HG03280 (cell line): ENCODE results near the gene BPHL.
"Not testable (repeated sequence)": the region's sequence is repeated elsewhere in the genome, so short reads cannot be mapped to it uniquely, and the experiment has no call there.

Experiments used
- ATAC-seq: cut with Tn5 transposase; IDR thresholded peaks from one replicate; pipeline ENCODE4 v1.9.1; 2021; ENCODE audit warnings: mild to moderate bottlenecking, moderate library complexity; ENCODE audit not compliant: unreplicated experiment

Gene BPHL

GRCh38 chr6:3176562-3177355 is 58.2 kb downstream of the BPHL start:
- ATAC-seq: no peak

DNA sequence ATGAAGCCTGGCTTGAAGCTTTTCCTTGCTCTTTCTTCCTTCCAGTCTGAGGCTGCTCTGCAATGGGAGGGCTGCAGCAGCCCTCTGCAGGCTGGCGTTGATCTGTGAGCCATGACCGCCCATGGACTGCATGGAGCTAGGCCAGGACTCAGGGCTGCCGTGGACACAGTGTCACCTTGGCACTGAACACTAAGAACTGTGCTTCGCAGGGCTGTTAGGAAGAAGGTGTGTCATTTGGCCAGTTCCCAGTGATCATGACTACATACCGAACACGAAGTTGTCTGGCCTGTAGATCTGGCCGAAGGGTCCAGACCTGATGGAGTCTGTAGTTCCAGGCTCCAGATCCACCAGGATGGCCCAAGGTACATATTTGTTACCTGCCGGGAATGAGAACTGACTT is 60.2 kb downstream of the BPHL start:
- ATAC-seq: not testable (repeated sequence)

- ATAC-seq: not testable (repeated sequence)
Measured at GRCh38 chr6:3179945-3180344, 61.4 kb downstream of the BPHL start.

- ATAC-seq: no peak
Measured at GRCh38 chr6:3181105-3181504, 62.6 kb downstream of the BPHL start.

GRCh38 chr6:3183066-3183465 is 64.6 kb downstream of the BPHL start:
- ATAC-seq: no peak

- no peak for ATAC-seq
Measured at GRCh38 chr6:3186974-3187382, 68.5 kb downstream of the BPHL start.

GRCh38 chr6:3188262-3188661 is 69.8 kb downstream of the BPHL start:
- ATAC-seq: no peak

- ATAC-seq: not testable (repeated sequence)
Measured at GRCh38 chr6:3189192-3189591, 70.7 kb downstream of the BPHL start.

DNA sequence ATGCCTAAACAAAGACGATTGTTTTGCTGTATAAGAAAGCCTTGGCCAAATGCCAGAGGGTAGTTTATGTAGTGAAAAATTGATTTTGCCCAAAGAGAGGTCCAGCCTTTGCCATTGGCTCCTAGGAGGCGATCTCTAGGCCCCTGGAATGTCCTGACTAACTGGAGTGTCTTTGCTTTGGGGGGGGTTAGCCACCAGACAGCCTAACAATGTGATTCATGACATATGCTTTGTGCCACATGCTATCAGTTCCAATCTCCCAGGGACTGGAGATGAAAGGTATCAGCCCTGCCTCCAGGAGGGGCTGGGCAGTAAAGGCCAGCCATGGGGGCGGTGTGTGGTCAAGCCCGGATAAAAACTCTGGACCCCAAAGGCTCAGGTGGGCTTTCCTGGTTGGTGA is 71.5 kb downstream of the BPHL start:
- no peak for ATAC-seq

DNA sequence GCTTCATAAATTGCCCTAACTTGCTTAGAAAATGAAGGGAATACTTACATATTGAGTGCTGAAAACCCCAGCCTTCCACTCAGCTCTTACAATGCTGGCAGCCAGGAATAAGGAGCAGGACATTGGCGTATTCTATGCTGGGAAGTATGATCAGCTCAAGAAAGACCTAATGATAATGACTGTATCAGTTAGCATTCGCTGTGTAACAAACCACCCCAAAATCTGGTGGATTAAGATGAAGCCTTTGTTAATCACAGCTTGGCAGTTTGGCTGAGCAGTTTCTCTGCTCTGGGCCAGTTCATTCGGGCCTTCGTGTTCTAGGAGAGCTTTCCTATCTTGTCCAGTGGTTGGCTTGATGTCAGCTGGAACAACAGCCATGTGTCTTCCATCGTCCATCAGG is 72.3 kb downstream of the BPHL start:
- no peak for ATAC-seq

- no peak for ATAC-seq
Measured at GRCh38 chr6:3193102-3193849, 74.8 kb downstream of the BPHL start.

- no peak for ATAC-seq
Measured at GRCh38 chr6:3194535-3195419, 76.3 kb downstream of the BPHL start.

DNA sequence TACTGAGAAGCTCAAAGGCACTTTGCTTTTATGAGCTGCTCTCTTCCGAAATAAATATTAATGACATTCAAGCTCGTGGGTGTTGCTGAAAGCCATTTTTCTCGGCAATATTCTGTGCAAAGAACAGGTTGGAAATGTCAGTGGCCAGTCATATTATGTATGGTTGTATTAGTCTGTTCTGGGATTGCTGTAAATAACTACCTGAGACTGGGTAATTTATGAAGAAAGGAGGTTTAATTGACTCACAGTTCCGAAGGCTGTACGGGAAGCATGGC is 76.8 kb downstream of the BPHL start:
- no peak for ATAC-seq

GRCh38 chr6:3195695-3196497 is 77.4 kb downstream of the BPHL start:
- no peak for ATAC-seq

DNA sequence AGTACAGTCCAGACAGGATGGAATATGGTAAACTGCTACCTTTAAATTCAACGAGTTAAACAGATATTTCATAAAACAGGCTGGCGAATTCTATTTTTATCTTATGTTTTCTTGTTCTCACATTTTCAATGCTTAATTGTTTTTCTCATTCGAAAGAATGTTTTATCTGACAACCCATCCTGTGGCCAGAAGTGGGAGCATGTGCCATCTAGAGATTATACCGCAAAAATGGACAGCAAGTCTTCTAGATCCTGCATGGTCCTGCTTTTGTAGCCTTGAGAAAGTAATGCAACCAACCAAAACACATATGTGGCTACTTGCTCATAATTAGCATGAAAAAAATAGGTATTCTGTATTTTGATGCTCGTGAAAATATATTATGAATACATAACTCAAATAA is 78.3 kb downstream of the BPHL start:
- ATAC-seq: no peak

GRCh38 chr6:3197734-3198133 is 79.2 kb downstream of the BPHL start:
- ATAC-seq: not testable (repeated sequence)

GRCh38 chr6:3199382-3199781 is 80.9 kb downstream of the BPHL start:
- ATAC-seq: no peak

DNA sequence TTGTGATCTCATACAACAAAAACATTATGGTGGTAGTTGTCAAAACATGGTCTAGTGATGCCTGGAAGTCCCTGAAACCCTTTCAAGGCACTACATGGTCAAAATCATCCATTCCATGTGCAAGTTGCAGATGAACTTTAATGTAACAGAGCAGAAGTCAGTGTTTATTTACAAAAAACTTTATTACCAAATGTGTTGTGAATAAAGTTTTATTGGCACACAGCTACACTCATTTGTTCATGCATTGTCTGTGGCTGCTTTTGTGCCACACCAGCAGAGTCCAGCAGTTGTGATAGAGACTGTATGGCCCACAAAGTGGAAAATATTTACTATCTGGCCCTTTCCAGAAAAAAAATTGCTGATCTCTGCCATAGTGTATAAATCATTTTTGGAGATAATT is 82.2 kb downstream of the BPHL start:
- ATAC-seq: no peak

GRCh38 chr6:3201388-3201787 is 82.9 kb downstream of the BPHL start:
- no peak for ATAC-seq
